HG02840 (cell line): ENCODE measurements around the gene RMRP.

Experiments
- ATAC-seq: cut with Tn5 transposase; IDR thresholded peaks from one replicate; pipeline ENCODE4 v1.9.1; 2021; ENCODE audit warnings: mild to moderate bottlenecking, moderate library complexity, moderate number of reproducible peaks; ENCODE audit not compliant: unreplicated experiment, low FRiP score

RMRP gene

DNA sequence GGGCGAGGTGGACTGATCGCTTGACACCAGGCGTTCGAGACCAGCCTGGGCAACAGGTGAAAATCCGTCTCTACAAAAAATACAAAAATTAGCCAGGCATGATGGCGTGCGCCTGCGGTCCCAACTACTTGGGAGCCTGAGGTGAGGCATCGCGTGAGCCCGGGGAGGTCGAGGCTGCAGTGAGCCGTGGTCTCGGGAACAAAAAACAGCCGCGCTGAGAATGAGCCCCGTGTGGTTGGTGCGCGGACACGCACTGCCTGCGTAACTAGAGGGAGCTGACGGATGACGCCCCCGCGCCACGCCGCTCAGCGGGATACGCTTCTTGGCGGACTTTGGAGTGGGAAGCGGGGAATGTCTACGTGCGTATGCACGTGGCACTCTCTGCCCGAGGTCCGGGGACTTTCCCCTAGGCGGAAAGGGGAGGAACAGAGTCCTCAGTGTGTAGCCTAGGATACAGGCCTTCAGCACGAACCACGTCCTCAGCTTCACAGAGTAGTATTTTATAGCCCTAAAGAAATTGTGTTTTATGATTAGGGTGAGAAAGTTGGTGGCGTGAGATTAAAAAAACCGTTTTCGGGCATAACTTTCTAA is at the start of gene RMRP:
Gene RMRP (minus strand): TSS at position 474 of the 591 bp plus-strand sequence.
- ATAC-seq: peak; percentile 85

DNA sequence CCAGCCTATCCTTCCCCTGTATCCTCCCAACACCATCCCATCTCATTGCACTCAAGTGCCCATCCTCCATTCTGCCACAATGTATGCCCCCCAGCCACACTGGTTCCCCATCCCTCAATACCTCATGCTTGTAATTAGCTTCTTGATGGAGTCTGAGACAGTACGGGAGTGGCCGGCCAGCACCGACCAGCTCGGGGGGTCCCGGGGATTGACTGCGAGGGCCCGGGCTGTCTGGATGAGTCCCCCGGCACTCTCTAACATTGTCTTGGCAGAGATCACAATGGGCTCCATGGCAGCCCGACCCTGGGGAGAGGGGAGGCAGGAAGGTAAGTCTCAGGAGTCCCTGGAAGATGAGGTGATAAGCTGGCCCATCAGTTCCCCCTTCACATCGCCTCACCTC is 49.1 kb upstream of the RMRP start:
- no peak for ATAC-seq

DNA sequence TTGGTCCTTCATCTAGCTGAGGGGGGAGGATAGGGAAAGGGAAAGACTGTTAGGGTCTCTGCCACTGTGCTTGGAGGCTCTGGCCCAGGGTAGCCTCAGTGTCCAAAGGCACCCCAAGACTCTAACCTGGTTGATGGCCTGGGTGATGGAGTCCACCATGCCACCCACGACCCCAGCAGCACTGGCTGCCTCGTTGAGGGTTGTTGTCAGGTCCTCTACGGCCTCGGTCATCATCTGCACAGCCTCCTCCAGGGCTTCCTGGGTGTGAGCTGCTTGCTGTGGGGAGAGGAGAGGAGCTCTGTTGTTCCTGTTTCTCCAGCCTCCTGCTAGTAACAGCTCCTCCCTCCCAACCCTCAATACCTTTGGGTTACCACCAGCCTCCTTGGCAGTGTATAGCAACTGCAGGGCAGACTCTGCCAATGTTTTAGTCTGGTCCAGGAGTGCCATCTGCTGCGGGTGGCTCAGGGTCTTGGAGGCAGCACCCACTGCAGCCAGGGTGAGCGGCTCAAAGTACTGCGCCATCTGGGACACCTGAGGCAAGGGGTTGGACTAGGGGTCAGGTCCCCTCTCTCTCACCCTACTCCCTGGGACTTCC is 48.1 kb upstream of the RMRP start:
- ATAC-seq: no peak

DNA sequence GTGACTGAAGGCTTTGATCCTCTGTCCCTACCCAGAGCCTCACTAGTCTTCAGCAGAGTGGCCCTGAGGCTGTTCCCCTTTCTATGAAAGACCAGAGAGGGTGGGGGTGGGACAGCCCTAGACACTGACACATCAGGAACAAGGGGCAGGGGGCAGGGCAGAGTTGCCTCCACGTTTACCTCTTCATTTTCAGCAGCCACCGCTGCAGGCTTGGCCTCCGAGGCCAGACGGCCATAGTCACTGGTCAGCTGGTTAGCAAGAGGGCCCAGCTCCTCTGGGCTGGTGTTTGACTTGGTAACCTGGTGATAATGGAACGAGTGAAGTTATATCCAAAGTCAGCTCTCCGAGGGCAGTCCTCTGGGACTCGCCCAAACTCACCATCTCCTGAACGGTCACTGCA is 47.6 kb upstream of the RMRP start:
- no peak for ATAC-seq

DNA sequence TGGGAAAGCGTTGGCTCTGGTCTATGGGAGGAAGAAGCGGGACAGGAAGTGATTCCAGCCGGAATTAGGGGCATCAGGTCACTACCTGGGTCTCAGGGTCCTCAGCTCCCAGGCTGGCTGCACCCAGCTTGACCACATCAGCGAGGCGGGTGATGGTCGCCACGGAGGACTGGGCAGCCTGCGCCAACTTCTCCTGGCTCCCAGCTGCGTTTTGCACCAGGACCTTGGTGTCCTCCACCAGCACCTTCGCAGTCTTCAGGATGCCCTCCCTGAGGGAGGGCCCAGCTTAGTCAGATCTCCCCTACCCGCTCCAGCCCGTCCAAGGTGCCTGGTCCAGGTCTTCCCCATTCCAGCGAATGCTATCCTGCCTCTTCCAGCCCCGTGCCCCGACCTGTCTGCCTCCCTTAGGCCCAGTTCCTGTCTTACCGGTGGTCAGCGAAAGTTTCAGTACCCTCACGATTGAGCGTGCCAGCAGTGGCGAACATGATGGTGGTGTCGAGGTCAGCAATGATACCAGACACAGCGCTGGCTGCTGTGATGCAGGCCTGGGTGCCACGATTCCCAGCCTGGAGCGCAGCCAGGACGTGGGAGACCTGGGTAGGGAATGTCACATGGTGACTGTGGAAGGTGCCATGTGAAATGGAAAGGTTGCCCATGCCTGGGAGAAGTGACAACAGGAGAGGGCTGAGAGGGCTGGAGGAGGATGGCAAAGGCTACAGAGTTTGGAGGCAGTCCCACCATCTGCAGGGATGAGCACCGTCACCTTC is 46.3 kb upstream of the RMRP start:
- no peak for ATAC-seq

DNA sequence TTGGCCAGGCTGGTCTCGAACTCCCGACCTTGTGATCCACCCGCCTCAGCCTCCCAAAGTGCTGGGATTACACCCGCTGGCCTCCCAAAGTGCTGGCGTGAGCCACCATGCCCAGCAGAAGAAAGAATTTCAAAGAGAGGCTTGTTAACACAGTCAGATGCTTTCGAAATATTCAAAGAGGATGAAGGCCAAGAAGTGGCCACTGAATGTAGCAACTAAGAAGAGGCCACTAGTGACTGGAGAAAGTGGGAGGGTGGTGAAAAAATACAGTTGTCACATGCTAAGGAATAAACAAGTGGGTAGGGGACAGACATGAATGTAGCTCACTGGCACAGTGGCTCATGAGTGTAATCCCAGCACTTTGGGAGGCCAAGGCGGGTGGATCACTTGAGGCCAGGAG is 44.9 kb upstream of the RMRP start:
- no peak for ATAC-seq

DNA sequence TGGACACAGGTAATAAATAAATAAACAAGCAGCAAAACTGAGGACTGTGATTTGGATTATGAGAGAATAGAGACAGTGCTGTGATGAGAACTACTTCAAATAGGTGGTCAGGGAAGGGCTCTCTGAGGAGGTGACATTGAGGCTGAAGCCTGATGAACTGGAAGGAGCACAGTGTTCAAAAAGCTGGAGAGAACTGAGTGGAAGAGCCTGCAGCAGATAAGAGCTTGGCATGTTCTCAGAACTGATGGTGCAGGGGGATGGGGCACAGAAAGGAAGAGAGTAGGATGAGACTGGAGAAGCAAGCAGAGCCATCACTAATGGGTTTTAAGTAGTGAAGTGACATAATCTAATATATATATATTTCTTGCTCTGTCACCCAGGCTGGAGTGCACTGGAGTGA is 43.1 kb upstream of the RMRP start:
- no peak for ATAC-seq

DNA sequence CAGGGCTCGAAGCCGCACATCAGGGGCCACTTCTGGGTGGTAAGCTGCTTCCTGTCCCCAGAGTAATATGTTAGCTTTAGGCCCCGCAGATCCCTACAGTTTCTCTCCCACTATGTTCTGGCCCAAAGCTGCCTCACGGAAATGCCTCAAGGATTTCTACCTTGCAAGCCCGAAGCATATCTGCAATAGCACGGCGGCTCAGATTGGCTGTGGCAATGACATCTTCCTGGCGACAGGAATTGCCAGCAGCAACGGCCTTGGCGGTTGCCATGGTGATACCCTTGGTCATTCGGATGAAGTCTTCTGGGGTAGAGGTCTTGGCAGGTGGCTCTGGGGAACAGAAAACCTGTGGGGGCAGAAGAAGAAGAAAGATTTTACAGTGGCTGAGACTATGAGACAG is 42.2 kb upstream of the RMRP start:
- ATAC-seq: no peak

DNA sequence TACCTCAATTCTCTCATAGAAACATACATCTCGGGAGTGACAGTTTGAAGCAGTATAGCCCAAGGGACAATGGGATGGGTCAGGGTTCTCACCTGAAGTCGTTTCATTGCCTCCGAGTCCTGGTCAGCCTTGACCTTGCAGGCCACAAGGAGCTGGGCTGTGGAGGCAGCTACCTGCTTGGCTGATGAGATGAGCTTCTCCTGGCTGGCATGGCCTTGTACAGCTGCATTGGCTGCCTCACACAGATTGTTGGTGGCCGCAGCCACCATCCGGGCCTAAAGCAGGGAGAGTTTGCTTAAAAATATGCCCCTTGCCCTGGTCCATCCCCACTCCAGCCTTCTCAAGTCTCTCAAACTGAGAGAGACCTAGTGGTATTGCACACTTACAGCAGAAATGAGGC is 40.4 kb upstream of the RMRP start:
- ATAC-seq: no peak

DNA sequence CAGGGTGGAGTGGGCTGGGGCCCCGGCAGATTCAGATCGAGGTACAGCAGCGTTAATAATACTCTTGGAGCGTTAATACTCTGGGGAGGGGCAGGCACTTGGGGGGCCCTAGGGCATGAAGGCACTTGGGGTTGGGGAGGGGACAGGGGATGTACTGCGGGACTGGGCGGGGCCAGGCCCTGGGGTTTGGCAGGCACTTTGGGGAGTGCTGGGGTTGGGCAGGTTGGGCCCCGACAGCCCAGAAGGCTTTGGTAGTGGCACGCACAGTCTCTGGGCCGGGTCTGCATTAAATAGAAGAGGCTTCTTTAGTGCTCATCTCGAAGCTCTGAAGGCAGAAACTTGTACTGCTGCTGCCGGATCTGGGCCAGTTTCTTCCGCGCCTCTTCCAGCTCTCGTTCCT is 39.7 kb upstream of the RMRP start:
- no peak for ATAC-seq

DNA sequence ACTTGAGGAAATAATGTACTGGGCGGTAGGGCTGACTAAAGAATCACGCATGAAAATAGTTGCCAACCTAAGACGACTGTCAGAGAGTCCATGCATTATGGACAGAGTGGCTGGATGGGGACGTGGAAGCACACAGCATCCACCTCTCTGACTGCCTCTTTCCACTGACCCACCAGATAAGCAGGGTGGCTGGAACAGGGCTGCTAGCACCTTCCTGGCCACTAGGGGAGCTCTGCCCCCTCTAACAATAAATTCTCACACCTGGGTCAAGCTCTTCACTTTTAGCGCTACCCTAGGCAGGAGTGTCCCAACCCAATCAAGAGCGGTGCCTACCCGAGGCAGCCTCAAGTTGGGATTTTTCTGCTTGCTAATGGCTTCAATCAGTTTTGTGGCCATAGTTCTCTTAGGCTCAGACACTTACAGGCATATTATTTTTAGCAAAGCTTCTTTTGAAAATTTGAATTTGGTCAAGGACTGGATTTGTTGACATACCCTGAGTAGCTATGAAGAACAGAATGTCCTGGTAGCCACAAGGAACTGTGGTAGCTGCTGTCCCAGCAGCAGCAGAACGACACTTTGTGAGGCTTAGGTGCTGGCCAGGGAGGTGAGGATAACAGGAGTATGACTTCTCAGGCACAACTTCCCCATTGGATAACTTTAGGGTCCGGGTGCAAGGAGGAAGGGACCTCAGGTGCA is 38.8 kb upstream of the RMRP start:
- ATAC-seq: no peak

DNA sequence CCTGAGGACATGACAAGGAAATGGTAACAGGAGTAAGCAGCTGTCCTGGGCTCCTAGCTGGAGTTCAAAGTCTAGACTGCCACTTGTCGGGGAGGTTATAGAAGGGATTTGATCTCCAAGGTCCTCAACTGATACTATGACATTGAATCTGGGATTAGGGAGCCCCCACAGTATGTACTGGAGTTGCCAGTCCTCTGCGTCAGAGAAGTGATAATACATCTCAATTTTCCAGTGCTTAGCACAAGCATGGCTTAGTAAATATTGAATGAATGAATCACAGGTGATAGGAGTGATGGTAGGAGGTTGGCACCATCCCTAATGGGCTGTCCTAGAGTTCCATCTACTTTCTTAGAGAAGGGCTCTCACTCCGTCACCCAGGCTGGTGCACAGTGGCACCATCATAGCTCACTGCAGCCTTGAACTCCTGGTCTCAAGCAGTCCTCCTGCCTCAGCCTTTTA is 38.2 kb upstream of the RMRP start:
- no peak for ATAC-seq

DNA sequence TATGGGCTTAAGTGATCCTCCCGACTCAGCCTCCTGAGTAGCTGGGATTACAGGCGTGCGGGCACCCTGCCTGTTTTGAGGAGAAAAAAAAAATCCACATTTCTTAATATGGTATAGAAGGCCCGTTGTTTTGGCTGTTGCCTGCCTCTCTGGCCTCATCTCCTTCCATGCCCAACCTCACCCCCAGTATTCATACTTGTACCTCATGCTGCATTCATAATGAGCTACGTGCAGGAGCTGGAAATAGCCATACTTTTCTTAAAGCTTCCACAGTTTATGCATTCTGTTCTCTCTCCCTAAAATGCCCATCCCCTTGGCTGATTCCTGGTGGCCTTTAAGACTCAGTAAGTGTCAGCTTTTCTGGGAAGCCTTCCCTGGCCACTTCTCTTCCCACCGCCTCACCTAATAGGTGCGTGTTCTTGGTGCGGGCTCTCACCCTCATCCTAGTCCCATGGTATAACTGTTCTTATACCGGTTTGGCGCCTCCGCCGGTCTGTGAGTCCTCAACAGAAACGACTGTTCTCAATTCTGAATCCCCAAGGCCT is 34.0 kb upstream of the RMRP start:
- ATAC-seq: no peak

DNA sequence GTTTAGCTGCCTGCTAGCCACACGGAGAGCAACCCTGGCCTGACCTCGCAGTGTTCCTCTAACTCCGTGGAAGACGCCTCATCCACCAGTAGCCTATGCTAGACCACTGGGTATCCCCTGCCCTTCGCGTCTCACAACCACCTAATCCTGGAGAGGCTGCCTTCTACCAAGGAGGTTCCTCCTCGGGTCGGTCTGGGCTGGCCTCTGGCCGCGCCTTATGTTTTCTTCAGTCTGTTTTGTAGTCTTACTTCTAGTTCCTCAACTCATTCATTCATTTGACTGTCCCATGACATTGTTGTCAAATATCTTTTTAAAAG is 33.5 kb upstream of the RMRP start:
- no peak for ATAC-seq

DNA sequence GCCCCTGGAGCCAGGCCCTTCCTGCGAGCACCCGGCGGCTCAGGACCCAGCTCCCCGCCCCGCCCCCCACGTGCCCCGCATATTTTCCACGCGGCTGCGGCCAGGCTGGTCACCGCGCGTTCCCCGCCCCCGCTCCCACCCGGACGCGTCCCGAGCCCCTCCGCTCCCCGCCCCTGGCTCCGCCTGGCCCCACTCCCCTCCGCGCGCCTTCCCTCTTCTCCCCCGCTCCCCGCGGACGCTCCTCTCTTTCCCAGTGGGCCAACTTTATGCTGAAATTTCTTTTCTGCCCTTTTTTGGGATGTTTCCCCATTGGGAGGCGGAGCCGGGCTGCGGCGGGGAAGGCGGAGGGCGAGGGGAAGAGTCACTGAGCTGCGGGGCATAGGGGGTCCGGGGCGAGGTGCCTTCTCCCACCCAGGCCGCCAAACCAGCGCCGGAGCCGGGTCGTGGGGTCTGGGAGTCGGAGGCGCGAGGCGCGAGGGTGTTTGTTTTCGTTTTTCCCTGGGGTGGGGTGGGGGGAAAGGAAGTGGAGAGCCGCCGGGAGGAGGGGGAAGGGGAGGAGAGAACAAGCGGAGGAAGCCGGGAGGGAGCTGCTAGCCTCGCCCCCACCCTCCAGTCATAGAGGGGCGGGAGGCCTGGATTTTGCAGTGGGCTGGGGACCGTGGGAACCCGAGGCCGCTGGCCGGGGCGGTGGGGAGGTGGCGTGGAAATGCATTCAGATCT is 33.0 kb upstream of the RMRP start:
- ATAC-seq: no peak

DNA sequence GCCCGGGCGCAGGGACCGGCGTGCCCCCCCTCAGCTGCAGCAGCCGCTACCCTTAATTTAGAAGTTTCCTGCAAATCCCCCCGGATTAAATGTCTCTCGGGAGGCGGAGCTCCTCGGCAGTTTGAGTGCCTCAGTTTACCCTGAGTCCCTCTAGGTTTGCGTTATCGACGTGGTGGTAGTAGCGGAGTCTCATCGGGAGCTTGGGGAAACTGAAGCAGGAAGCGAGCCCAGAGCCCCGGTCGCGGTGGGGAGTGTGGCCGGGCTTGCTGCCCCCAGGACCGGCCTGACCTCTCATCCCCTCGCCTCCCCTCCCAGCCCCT is 32.4 kb upstream of the RMRP start:
- ATAC-seq: no peak

DNA sequence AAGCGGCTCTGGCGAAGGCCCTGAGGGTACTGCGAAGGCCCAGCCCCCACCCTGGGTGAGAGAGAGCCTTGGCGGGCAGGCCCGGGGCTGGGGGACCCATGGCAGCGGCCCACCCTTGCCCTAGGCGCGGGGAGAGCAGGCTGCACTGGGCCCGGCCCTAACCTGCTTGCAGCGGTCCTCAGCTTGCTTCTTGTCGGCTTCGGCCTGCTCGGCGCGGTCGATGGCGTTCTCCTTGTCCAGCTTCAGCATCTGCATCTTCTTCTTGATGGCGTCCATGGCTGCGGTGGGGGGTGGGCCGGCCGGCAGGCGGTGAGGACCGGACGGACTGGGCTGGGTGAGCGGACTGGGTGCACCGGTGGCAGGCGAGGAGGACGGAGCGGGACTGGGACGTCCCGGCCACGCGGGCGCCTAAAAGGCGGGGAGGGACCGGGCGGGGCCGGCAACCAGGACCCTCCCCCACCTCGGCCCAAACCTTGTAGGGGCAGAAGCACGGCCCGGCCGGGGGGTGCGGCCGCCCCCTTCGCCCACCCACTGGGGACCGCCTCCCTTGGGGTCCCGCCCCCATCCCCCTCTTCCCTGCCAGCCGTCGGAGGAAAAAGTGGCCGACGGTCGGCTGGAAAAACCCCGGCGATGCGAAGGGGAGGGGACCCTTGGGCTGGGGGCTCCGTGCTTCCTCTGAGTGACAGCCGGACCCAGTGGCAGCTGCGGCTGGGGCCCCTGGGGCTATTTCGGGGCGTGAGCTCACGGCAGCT is 31.9 kb upstream of the RMRP start, which contains the start of gene TPM2:
Gene TPM2 (minus strand): TSS at position 384 of the 752 bp plus-strand sequence. CDS start 108 bp downstream, at position 276.
- ATAC-seq: no peak

DNA sequence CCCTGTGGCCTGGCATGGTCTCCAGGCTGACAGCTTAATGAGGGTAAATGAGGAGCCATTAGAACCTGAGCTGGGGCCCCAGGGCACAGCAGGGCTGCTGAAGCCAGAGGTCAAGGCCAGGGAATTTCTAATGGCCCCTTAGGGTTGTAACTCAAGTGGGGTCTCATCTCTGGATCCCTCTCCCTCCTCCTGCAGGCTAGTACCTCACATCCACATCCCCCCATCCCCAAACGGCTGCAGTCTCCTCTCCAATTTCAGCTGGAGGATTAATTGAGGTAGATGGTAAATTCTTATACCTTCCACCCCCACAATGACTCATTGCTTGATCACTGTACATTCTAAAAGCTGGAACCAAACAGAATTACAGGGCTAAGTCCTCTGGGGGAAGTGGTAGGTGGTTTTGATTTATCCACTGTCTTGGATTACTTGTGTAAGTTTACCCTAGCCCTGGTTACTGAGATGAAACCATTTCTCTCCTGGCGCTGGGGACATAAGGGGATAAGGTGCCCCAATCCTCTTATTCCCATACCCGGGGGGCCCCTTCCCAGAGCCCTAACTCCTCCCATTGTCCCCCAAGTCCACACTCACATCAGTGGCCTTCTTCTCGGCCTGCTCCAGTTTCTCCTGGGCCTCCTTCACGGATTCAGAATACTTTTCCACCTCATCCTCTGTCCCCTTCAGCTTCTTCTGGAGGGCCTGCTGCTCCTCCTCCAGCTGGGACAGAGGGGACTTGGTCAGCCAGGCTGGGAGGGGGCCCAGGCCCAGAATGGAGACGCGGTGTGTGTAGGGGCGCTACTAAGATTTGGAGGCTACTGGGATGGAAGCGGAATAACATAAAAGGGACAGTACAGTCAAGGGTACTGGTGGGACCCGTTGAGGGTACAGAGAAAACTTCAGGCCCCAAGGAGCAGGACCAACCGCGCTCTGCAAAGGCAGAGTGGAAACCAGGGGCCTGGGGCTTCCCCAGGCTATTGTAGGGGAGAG is 31.0 kb upstream of the RMRP start:
- no peak for ATAC-seq
